ENCODE results near the gene TAAR8.
"Not testable (repeated sequence)": the region's sequence is repeated elsewhere in the genome, so short reads cannot be mapped to it uniquely, and the experiment has no call there.

The TAAR8 gene

DNA sequence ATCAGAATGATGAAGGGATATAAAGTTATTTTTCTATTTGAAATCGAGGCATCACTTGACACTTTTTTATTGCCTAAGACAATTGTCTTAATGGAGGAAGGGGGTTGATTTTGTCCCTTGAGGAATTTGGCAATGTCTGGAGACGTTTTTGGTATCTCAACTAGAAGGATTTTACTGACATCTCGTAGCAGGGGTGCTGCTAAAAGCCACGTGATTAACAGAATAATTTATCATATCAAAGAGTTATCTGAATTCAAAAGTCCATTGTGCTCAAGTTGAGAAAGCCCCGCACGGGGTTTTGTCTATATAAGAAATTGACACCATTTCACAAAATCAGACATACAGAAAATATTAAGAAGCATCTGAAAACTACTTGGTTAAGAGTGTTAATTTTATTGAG is 16.1 kb downstream of the TAAR8 start:
- Mint-ChIP-seq H3K4me1 (ENCODE audit: low read depth in 2 of 2) (no peaks in the 10 kb centered on the region), H3K27me3 (peaks cover 45 to 56% of the 10 kb centered on the region in 2 donors), H3K9me3 (no peaks in the 10 kb centered on the region), H3K36me3 (ENCODE audit: insufficient read depth) (no peaks in the 10 kb centered on the region), H3K4me3 (no peak overlapping the region), H3K27ac (no peak overlapping the region)
- DNase-seq (no peak), ATAC-seq (replicated peaks) (no peak)

DNA sequence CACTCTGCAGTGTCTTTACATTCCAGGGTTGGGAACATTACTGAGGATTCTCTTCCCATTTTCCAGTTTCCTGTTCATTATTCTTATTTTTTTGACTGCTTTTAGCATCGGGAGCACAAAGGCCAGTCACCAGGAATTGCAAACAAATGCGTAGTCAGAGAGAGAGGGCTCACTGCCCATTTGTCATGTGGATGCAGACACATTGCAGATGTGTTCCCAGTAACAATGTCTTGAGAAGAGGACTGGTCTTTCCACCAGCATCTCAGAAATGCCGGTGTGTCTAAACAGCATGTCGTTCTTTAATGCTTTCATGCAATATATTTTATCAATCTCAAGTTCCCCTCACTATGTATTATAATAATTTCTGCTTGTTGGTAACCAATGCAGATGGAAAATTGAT is 16.7 kb downstream of the TAAR8 start:
- Mint-ChIP-seq H3K27ac (no peak overlapping the region), H3K4me1 (ENCODE audit: low read depth in 2 of 2) (no peaks in the 10 kb centered on the region), H3K27me3 (peaks cover 45 to 56% of the 10 kb centered on the region in 2 donors), H3K9me3 (no peaks in the 10 kb centered on the region), H3K4me3 (no peak overlapping the region), H3K36me3 (ENCODE audit: insufficient read depth) (no peaks in the 10 kb centered on the region)
- ATAC-seq (replicated peaks) (no peak), DNase-seq (no peak)

DNA sequence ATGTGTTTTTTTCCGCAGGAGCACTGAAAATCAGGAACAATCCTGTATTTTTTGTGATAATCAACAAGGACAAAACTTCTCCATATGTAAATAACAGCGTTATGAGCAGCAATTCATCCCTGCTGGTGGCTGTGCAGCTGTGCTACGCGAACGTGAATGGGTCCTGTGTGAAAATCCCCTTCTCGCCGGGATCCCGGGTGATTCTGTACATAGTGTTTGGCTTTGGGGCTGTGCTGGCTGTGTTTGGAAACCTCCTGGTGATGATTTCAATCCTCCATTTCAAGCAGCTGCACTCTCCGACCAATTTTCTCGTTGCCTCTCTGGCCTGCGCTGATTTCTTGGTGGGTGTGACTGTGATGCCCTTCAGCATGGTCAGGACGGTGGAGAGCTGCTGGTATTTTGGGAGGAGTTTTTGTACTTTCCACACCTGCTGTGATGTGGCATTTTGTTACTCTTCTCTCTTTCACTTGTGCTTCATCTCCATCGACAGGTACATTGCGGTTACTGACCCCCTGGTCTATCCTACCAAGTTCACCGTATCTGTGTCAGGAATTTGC is 17.8 kb downstream of the TAAR8 start, which contains the start of gene TAAR6:
Gene TAAR6, plus strand, starts transcription at position 102 of the 557 bp plus-strand sequence. Its CDS starts 0 bp downstream, at position 102.
- Mint-ChIP-seq H3K4me1 (ENCODE audit: low read depth in 2 of 2) (no peaks in the 10 kb centered on the region), H3K9me3 (no peaks in the 10 kb centered on the region), H3K4me3 (no peak within 1 kb of the TSS), H3K36me3 (ENCODE audit: insufficient read depth) (no peaks in the 10 kb centered on the region), H3K27ac (no peak within 1 kb of the TSS), H3K27me3 (peaks cover 47 to 48% of the 10 kb centered on the region in 2 donors)
- ATAC-seq (replicated peaks) = no peak
- DNase-seq = no peak

DNA sequence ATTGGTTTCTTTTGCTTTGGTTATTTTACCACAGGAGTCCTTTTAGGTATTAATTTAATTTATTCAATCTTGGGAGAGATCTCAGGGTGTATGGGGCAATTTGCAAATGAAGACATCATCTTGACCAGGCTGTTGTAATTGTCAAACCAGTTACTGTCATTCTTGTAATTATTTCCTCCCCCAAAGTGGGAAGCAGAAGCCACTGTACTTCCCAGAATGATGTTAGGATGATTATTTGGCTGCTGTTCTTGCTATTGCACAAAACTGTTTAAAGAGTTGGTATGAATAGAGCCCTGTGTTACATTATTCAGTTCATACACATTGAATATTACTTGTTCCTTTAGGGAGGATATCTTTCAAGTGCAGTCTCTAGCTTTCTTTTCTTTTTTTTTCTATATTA is 19.3 kb downstream of the TAAR8 start:
- no peaks in the 10 kb centered on the region for H3K9me3 Mint-ChIP-seq
- H3K4me3 Mint-ChIP-seq = no peak overlapping the region
- H3K36me3 Mint-ChIP-seq (ENCODE audit: insufficient read depth) = no peaks in the 10 kb centered on the region
- no peak overlapping the region for H3K27ac Mint-ChIP-seq
- DNase-seq (no peak), ATAC-seq (replicated peaks) (no peak)
- H3K27me3 Mint-ChIP-seq = peaks cover 42 to 47% of the 10 kb centered on the region in 2 donors
- no peaks in the 10 kb centered on the region for H3K4me1 Mint-ChIP-seq (ENCODE audit: low read depth in 2 of 2)

DNA sequence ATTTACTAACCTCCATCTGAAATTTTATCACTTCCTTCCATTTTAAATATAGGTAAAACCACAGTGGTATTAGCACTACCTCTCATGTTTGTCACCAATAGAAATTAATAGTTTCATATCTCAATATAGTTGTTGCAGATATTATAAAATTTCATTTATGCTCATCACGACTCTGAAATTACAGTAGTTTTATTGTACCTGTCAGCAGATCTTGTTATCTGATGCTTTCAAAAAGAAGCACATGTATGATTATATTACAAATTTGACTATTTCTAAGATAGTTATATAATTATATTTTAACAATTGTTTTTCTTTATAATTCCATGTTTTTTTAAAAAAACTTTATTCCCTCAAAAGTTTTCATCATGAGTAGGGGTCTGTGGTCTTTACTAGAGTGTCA is 32.2 kb downstream of the TAAR8 start:
- no peak for DNase-seq
- H3K4me1 Mint-ChIP-seq (ENCODE audit: low read depth in 2 of 2) = no peaks in the 10 kb centered on the region
- peaks cover 35 to 67% of the 10 kb centered on the region in 2 donors for H3K27me3 Mint-ChIP-seq
- ATAC-seq (replicated peaks) = no peak
- peaks cover 0 to 3% of the 10 kb centered on the region in 2 donors for H3K9me3 Mint-ChIP-seq
- H3K4me3 Mint-ChIP-seq = no peak overlapping the region
- no peak overlapping the region for H3K27ac Mint-ChIP-seq
- H3K36me3 Mint-ChIP-seq (ENCODE audit: insufficient read depth) = no peaks in the 10 kb centered on the region

DNA sequence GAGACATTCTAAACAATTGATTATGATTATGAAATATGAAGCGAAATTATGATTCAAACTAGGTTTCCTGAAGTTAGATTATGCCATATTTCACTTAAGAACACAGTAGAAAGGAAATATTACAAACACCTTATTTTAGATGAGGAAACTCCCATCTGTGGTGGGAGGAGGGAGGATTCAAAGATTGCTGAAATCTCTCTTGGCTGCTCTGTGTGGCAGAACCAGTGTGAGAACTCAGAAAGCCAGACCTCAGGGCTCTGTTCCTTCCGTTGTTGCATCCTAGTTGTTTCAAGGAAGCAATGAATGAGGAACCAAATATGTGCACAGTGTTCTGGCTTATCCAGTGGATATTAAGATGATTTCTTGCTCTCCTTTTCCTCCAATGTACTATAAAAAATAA is 35.0 kb downstream of the TAAR8 start:
- Mint-ChIP-seq H3K27ac (no peak overlapping the region), H3K27me3 (peaks cover 33 to 62% of the 10 kb centered on the region in 2 donors), H3K36me3 (ENCODE audit: insufficient read depth) (no peaks in the 10 kb centered on the region), H3K4me3 (no peak overlapping the region), H3K4me1 (ENCODE audit: low read depth in 2 of 2) (no peaks in the 10 kb centered on the region), H3K9me3 (no peaks in the 10 kb centered on the region)
- ATAC-seq (replicated peaks) (no peak), DNase-seq (no peak)

DNA sequence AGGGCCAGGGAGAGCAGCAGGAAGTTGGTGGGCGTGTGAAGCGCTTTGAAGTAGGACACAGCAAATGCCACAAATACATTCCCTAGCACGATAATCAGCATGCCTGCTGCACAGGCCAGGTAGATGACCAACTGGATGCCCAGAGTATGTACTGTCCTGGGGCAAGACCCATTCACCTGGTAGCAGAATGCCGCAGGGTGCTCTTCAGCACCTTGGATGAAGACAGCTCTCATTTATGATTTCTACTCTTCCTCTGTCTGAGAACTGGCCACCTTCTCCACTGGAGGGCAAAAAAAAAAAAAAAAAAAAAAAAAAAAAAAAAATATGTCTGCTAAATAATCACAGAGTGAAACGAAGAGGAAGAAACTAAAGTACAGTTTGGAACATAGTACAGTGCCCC is 37.0 kb downstream of the TAAR8 start, which contains the start of gene TAAR5:
Gene TAAR5, minus strand, starts transcription at position 288 of the 400 bp plus-strand sequence. Its CDS starts 55 bp downstream, at position 233.
- H3K9me3 Mint-ChIP-seq = no peaks in the 10 kb centered on the region
- ATAC-seq (replicated peaks) = no peak
- H3K4me3 Mint-ChIP-seq = no peak within 1 kb of the TSS
- H3K27me3 Mint-ChIP-seq = peaks cover 18 to 64% of the 10 kb centered on the region in 2 donors
- no peak within 1 kb of the TSS for H3K27ac Mint-ChIP-seq
- DNase-seq = no peak
- no peaks in the 10 kb centered on the region for H3K4me1 Mint-ChIP-seq (ENCODE audit: low read depth in 2 of 2)
- H3K36me3 Mint-ChIP-seq (ENCODE audit: insufficient read depth) = no peaks in the 10 kb centered on the region

DNA sequence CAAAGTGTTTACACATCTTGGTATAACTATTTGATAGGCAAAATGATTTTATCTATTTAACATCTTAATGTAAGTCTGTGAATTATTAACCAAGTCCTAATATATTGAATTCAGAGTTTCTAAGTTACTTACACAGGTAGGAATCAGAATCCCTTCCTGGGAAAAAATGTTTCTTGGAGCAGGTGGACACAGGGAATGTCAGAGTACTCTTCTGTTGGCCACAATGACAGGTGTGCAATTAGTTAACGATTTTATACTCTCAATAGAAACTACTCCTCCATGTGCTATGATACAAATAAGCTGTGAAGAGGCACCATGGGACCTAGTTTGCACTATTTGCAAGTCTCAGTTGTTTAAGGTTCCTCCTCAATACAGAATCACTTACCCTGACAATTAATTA is 37.9 kb downstream of the TAAR8 start:
- Mint-ChIP-seq H3K27ac (no peak overlapping the region), H3K9me3 (no peaks in the 10 kb centered on the region), H3K36me3 (ENCODE audit: insufficient read depth) (no peaks in the 10 kb centered on the region), H3K4me3 (no peak overlapping the region), H3K27me3 (peaks cover 14 to 70% of the 10 kb centered on the region in 2 donors), H3K4me1 (ENCODE audit: low read depth in 2 of 2) (no peaks in the 10 kb centered on the region)
- no peak for ATAC-seq (replicated peaks)
- no peak for DNase-seq

DNA sequence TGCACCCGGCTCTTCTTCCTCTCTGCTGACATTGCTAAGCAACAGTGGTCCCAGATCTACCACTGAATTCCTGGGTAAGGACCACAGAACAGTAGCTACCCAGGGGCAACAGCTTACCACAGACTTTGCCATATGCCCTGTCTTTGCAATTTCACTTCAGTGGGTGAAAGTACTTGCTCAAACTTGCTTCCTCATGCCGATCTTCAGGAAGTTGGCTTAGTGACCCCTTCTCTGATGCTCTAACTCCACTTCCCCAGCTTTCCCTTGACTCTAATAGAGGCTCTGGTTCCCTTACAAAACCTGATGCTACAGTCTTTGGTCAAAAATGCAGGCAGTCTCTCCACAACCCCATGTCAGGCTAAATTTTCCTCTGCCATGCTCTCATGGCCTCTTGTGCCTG is 40.4 kb downstream of the TAAR8 start:
- Mint-ChIP-seq H3K4me3 (no peak overlapping the region), H3K27ac (no peak overlapping the region), H3K27me3 (peaks cover 16 to 56% of the 10 kb centered on the region in 2 donors), H3K9me3 (no peaks in the 10 kb centered on the region), H3K36me3 (ENCODE audit: insufficient read depth) (no peaks in the 10 kb centered on the region), H3K4me1 (ENCODE audit: low read depth in 2 of 2) (no peaks in the 10 kb centered on the region)
- DNase-seq (no peak), ATAC-seq (replicated peaks) (no peak)

DNA sequence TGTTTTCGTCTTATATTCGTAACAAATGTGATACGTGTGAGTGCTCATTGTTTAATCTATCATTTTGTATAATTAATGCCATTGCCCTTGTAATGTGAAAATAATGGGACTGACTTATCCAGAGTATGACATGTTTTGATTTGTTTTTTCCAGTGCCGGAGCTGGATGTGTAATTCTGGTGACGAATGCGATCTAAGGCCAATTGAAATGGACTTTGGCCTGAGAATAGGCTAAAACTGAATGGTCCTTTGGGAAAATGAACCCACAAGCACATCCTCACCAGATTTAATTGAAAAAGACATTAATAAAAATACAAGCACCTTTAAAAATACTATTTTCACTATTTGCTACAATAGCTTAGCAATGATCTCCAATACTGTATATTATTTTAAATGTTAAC is 43.7 kb downstream of the TAAR8 start:
- Mint-ChIP-seq H3K27me3 (peaks cover 18 to 53% of the 10 kb centered on the region in 2 donors), H3K4me1 (ENCODE audit: low read depth in 2 of 2) (peaks cover 0 to 3% of the 10 kb centered on the region in 2 donors), H3K9me3 (no peaks in the 10 kb centered on the region), H3K4me3 (no peak overlapping the region), H3K27ac (no peak overlapping the region), H3K36me3 (ENCODE audit: insufficient read depth) (no peaks in the 10 kb centered on the region)
- DNase-seq (no peak), ATAC-seq (replicated peaks) (no peak)

DNA sequence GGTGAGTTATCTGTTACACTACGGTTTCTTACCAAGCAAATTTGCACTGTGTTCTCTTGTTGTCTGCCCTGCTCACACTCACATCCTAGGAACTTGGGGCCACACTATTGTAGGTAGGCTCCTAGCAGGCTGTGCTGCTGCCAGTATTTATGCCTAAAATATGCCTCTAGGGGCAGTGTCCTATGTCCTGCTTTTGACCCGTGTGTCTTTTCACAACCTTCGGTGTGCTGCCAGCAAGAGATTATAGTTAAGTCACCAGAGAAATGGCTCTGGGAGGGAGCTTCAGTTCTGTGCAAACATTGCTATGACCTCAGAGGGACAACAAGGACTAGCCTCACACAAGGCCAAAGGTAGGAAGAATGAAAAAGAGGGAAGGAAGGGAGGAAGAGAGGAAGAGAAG is 46.0 kb downstream of the TAAR8 start:
- H3K4me1 Mint-ChIP-seq (ENCODE audit: low read depth in 2 of 2) = peaks cover 0 to 3% of the 10 kb centered on the region in 2 donors
- H3K4me3 Mint-ChIP-seq = no peak overlapping the region
- peaks cover 18 to 35% of the 10 kb centered on the region in 2 donors for H3K27me3 Mint-ChIP-seq
- no peaks in the 10 kb centered on the region for H3K9me3 Mint-ChIP-seq
- ATAC-seq (replicated peaks) (peak; percentile 27), DNase-seq (no peak)
- H3K27ac Mint-ChIP-seq = no peak overlapping the region
- no peaks in the 10 kb centered on the region for H3K36me3 Mint-ChIP-seq (ENCODE audit: insufficient read depth)

DNA sequence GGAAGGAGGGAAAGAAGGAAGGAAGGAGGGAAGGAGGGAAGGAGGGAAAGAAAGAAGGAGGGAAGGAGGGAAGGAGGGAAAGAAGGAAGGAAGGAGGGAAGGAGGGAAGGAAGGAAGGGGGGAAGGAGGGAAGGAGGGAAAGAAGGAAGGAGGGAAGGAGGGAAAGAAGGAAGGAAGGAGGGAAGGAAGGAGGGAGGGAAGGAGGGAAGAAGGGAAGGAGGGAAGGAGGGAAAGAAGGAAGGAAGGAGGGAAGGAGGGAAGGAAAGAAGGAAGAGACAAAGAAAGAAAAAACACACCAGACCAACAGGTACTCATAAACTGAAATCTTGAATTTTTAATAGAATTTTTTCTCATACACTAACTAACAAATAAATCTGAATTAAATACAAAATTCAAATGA is 48.4 kb downstream of the TAAR8 start:
- H3K4me3 Mint-ChIP-seq; H3K9me3 Mint-ChIP-seq; H3K4me1 Mint-ChIP-seq (ENCODE audit: low read depth in 2 of 2); H3K27ac Mint-ChIP-seq; ATAC-seq (replicated peaks); H3K36me3 Mint-ChIP-seq (ENCODE audit: insufficient read depth); DNase-seq: not testable (repeated sequence)
- peaks cover 28 to 31% of the 10 kb centered on the region in 2 donors for H3K27me3 Mint-ChIP-seq

Data from effector memory CD8-positive, alpha-beta T cell (primary cell).